Esophagus muscularis mucosa (tissue), 3 donors: ENCODE data around the gene KCTD14.

Experiments
- CTCF ChIP-seq, 3 experiments: fragments of 200-600 bp in 2 of 3; fragments of 450-650 bp in 1 of 3; sonication (generic) in 2 of 3; IDR thresholded peaks; one replicate each; pipeline ENCODE4 v1.5.1; 2017 to 2019; ENCODE audit warnings: antibody characterized with exemption in 3 of 3, mild to moderate bottlenecking in 2 of 3, moderate library complexity in 1 of 3
- POLR2A ChIP-seq: fragments of 450-650 bp; IDR thresholded peaks from one replicate; pipeline ENCODE4 v1.6.1; 2017; ENCODE audit warnings: antibody characterized with exemption, moderate library complexity, mild to moderate bottlenecking, low read depth
- POLR2AphosphoS5 ChIP-seq, 2 donors: sonication (generic); formaldehyde crosslinking; IDR thresholded peaks; one replicate each; pipeline ENCODE4 v1.6.1; 2017; ENCODE audit warnings: antibody characterized with exemption in 2 of 2

GRCh38 chr11:77966338-77966737, 56.7 kb downstream of the KCTD14 start:
- TF ChIP-seq CTCF (IDR thresholded peaks at IDR 0.05) (no peak), POLR2A (no peak), POLR2AphosphoS5 (IDR thresholded peaks at IDR 0.05) (no peak)
